SK-MEL-5 (cell line): ENCODE data around the gene GADD45A. TPM values are rescaled to one million over a fixed set of nuclear protein-coding genes. Genes with fewer than 3 reads are reported as not detected.
"Not testable (repeated sequence)": the region's sequence is repeated elsewhere in the genome, so short reads cannot be mapped to it uniquely, and the experiment has no call there.

Experiments
- DNase-seq: peaks from one replicate; pipeline ENCODE4 v3.0.0-alpha.2; 2016; ENCODE audit warnings: low read depth, low spot score
- in situ Hi-C: cut with HindIII; loops from 2 replicates; pipeline ENCODE4 v1.10.0; 2016; ENCODE audit warnings: low sequenced_read_pairs, high pct_unique_total_duplicates, low pct_unique_long_range_greater_than_20kb
- polyA plus RNA-seq, 2 experiments: library from polyadenylated mRNA; depleted of rRNA; stranded (reverse); fragments of >200 nt; gene quantifications; 2 replicates each; pipeline ENCODE4 v1.2.3, GENCODE V29; 2015
- total RNA-seq: library from RNA; depleted of rRNA; stranded (reverse); fragments of >200 nt; shearing (Covaris generic); gene quantifications from 2 replicates; pipeline ENCODE4 v1.2.3, GENCODE V29; 2014; rRNA removed

The GADD45A gene
- 7.4 and 9.4 TPM in 2 replicates for total RNA-seq
- polyA plus RNA-seq (2015; cell fraction: cytosol; rRNA removed) = 31.4 and 31.6 TPM in 2 replicates
- 30.4 and 54.8 TPM in 2 replicates for polyA plus RNA-seq (2015; cell fraction: nucleus; rRNA removed)

GRCh38 chr1:67685067-67685557, at the start of gene GADD45A:
Gene GADD45A (plus strand): TSS chr1:67685201. CDS start chr1:67685495, 294 bp downstream.
- DNase-seq = peak; percentile 99
- in situ Hi-C loops = no loop called here

GRCh38 chr1:67636146-67636545, 48.9 kb upstream of the GADD45A start:
- in situ Hi-C loops = no loop called here
- DNase-seq = no peak

DNA sequence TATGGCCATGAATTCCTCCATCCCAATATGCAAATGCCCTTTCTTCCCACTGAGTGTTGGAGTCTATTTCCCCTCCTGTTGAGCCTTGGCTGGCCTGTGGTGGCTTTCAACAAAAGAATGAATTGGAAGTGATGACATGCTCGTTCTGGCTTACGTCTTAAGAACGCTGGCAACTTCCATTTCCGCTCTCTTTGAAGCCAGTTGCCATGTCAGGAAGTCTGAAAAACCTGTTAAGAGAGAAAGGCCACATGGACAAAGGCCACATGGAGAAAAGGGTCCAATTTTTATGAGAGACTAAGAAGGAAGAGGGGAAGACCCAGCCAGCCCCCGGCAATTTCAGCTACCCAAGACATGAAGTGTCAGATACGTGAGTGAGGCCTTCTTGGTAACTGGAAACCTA, 45.6 kb upstream of the GADD45A start:
- in situ Hi-C loops = no loop called here
- no peak for DNase-seq

- in situ Hi-C loops = no loop called here
- DNase-seq = no peak
Observed at GRCh38 chr1:67642629-67643028, 42.4 kb upstream of the GADD45A start.

GRCh38 chr1:67644566-67644965, 40.4 kb upstream of the GADD45A start:
- DNase-seq = no peak
- in situ Hi-C loops = no loop called here

DNA sequence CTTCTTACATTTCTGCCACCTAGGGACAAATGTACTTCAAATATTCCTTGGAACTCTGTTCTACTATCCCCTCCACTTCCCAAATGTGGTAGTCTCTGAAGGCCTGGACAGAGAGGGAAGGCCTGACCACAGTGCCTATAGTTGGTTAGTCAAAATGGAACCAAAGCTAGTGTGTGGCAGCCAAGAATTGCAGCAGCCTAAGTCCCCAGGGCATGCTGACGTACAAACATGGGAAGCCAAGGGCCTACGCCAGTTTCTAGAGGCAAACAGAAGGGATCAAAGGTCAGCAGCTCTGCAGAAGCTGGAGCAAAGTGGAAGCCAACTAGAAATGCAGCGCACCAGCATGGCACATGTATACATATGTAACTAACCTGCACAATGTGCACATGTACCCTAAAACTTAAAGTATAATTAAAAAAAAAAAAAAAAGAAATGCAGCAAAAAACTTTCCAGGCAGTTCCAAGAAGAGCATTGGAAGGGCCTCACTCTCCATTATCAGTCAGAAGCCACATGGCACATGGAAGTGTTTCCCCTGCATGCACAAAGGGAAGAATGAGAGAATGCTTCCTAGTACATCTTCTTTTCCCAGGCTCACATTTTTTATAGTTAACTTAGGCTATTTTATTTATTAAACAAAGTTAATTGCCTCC, 39.4 kb upstream of the GADD45A start:
- DNase-seq = peak; percentile 54
- in situ Hi-C loops = no loop called here

- no peak for DNase-seq
- in situ Hi-C loops = no loop called here
Observed at GRCh38 chr1:67646145-67647035, 38.6 kb upstream of the GADD45A start.

DNA sequence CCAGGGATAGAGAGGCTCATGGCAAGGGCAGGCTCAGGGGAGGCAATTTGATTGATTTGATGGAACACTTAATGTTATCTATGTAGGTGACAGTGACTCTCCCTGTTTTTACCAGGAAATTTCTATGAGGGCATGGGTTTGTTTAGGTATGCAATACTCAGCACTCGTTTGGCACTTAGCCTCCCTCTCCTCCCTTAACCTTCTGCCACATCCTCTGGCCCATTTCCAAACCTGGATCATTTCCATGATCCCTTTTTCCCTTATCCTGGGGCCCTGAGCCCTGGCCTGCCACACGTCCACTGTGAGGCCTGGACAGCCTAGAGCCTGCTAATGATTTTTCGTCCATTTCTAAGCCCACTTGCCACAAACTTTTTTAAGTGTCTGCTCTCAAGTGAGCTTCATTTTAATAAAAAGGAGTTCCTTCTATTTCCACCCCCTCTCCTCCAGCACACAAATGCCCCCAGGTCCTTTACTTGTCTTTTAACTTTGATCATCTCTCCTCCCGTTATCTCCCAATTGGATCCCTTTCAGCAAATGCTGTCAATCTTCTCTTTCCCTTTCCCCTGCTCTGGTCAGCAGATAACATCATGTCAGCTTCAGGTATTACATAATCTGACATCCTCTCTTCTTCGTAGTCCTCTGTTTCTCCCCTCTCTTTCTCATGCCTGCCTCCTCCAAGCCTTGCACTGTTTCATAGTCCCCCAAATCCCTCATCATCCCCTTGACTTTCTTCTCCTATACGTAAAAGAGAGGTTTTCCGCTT, 37.8 kb upstream of the GADD45A start:
- in situ Hi-C loops = no loop called here
- no peak for DNase-seq

DNA sequence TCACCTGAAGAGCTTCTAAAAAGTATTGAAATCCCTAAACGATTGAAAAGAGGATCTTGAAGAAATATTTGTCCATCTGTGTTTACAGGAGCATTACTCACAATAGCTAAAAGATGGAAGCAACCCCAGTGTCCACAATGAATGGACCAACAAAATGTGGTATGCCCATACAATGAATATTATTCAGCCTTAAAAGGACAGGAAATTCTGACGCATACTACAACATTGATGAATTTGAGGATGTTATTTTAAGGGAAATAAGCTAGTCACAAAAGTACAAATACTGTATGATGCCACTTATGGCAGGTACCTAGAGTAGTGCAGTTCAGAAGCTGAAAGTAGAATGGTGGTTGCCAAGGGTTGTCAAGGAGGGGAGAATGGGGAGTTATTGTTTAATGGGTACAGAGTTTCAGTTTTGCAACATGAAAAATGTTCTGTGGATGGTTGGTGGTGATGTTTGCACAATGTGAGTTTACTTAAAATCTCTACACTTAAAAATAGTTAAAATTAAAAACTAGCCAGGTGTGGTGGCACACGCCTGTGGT, 37.1 kb upstream of the GADD45A start:
- no peak for DNase-seq
- in situ Hi-C loops = no loop called here

GRCh38 chr1:67648582-67649326, 36.2 kb upstream of the GADD45A start:
- DNase-seq = peak; percentile 16
- in situ Hi-C loops = no loop called here

GRCh38 chr1:67650061-67650460, 34.9 kb upstream of the GADD45A start:
- in situ Hi-C loops = no loop called here
- DNase-seq = no peak

DNA sequence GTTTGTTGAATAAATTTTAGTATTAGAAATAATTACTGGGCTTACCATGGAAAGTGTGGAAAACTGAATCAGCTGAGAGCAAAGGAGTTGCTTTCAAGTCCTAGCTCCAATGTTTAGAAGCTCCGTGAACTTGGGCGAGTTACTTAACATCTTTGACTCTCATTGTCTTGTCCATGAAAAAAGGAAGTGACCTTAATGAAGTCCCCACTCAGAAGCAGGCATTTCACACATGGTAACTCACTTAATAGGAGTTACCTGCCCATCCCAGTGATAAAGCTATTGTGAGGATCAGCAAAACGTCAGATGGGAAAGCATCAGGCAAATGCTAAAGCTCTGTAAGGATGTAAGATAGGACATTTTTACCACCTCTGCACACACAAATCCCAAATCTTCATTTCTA, 34.0 kb upstream of the GADD45A start:
- in situ Hi-C loops = no loop called here
- DNase-seq = no peak

GRCh38 chr1:67652800-67653199, 32.2 kb upstream of the GADD45A start:
- in situ Hi-C loops = no loop called here
- peak; percentile 46 for DNase-seq

GRCh38 chr1:67653304-67653703, 31.7 kb upstream of the GADD45A start:
- in situ Hi-C loops = no loop called here
- no peak for DNase-seq

DNA sequence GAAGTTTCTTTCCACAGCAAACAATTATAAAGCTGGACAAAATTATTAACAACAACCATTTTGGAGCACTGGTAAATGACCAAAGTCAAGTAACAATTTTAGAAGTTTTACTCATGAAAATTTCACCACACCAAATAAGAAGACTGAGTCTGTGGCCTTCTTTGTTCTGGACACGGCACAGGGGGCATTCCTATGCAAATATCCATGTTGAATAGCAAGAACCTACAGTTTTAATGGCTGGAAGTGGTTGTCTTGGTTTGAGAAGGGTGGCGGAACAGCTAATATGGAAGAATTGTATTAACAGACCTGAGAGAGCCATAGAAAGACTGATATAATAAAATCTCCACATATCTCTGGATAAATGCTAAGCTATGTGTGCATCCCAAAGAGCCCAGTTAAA, 29.4 kb upstream of the GADD45A start:
- in situ Hi-C loops = no loop called here

GRCh38 chr1:67657152-67657551, 27.8 kb upstream of the GADD45A start:
- in situ Hi-C loops, DNase-seq: not testable (repeated sequence)

More for the DNA sequence above, 29.4 kb upstream of the GADD45A start:
- DNase-seq = no peak

GRCh38 chr1:67659229-67659628, 25.8 kb upstream of the GADD45A start:
- DNase-seq = no peak
- in situ Hi-C loops = no loop called here
